ENCODE measurements around the gene RETSAT.

RETSAT gene

GRCh38 chr2:85308201-85308600 lies 46.1 kb downstream of the RETSAT start:
- no peak for DNase-seq (ENCODE audit: low read depth)

GRCh38 chr2:85307527-85307897 lies 46.8 kb downstream of the RETSAT start:
- DNase-seq (ENCODE audit: low read depth): no peak

- no peak for DNase-seq (ENCODE audit: low read depth)
Observed at GRCh38 chr2:85303780-85304531, 50.4 kb downstream of the RETSAT start.

- DNase-seq (ENCODE audit: low read depth): no peak
Observed at GRCh38 chr2:85302121-85302520, 52.2 kb downstream of the RETSAT start.

Measured in iris pigment epithelial cell (primary cell).